Ascending aorta (tissue), 2 donors: ENCODE results near the gene FUT7. TPM values are rescaled to one million over a fixed set of nuclear protein-coding genes. Genes with fewer than 3 reads are reported as not detected.

Source experiments
- DNase-seq, 2 donors: peaks; one replicate each; pipeline ENCODE4 v3.0.0-alpha.2; 2019; ENCODE audit warnings: low spot score in 2 of 2
- H3K27ac ChIP-seq, 2 donors: fragments of 200-600 bp; sonication (generic); one replicate each; pipeline ENCODE4 v1.5.1; 2016 to 2017; ENCODE audit warnings: mild to moderate bottlenecking in 1 of 2
- H3K27me3 ChIP-seq: fragments of 200-600 bp; sonication (generic); one replicate; pipeline ENCODE4 v1.5.1; 2017
- H3K36me3 ChIP-seq, 2 donors: fragments of 200-600 bp; sonication (generic); one replicate each; pipeline ENCODE4 v1.5.1; 2016
- H3K4me1 ChIP-seq, 2 donors: fragments of 200-600 bp; sonication (generic); one replicate each; pipeline ENCODE4 v1.5.1; 2016 to 2017; ENCODE audit warnings: mild to moderate bottlenecking in 1 of 2
- H3K4me3 ChIP-seq, 2 donors: fragments of 200-600 bp; sonication (generic); one replicate each; pipeline ENCODE4 v1.5.1; 2016 to 2017; ENCODE audit warnings: mild to moderate bottlenecking in 1 of 2
- H3K9me3 ChIP-seq, 2 donors: fragments of 200-600 bp; sonication (generic); one replicate each; pipeline ENCODE4 v1.5.1; 2016
- CTCF ChIP-seq, 3 experiments: fragments of 200-600 bp in 2 of 3; fragments of 450-650 bp in 1 of 3; sonication (generic) in 2 of 3; IDR thresholded peaks; one replicate each; pipeline ENCODE4 v1.5.1; 2016 to 2019; ENCODE audit warnings: antibody characterized with exemption in 3 of 3, mild to moderate bottlenecking in 1 of 3, moderate library complexity in 1 of 3
- intact Hi-C: fragments of 100-400 bp; cut with DNase I; formaldehyde crosslinking; loops from one replicate; pipeline ENCODE4 v1.15.1; 2023
- total RNA-seq: library from RNA; depleted of rRNA; stranded (reverse); fragments of >200 nt; gene quantifications from one replicate; pipeline ENCODE4 v1.1.0, GENCODE V29; 2016

FUT7 gene
- total RNA-seq, 1 donor from 2014 or later = not detected

- intact Hi-C loops = no loop called here
- H3K36me3 ChIP-seq = peaks cover 43 to 62% of the 10 kb centered on the region in 2 donors
Measured at GRCh38 chr9:137017791-137018497, 13.9 kb downstream of the FUT7 start.

GRCh38 chr9:137017071-137017470 lies 14.8 kb downstream of the FUT7 start:
- no peaks in the 10 kb centered on the region for H3K4me1 ChIP-seq
- intact Hi-C loops = no loop called here
- no peaks in the 10 kb centered on the region for H3K9me3 ChIP-seq
- no peak overlapping the region for H3K27ac ChIP-seq
- DNase-seq = no peak
- TF ChIP-seq CTCF (IDR thresholded peaks at IDR 0.05) = no peak
- no peaks in the 10 kb centered on the region for H3K27me3 ChIP-seq
- no peak overlapping the region for H3K4me3 ChIP-seq
- H3K36me3 ChIP-seq = peaks cover 43 to 71% of the 10 kb centered on the region in 2 donors

More at GRCh38 chr9:137017791-137018497, 13.9 kb downstream of the FUT7 start:
- no peak for TF ChIP-seq CTCF (IDR thresholded peaks at IDR 0.05)
- no peak for DNase-seq
- Histone ChIP-seq H3K27ac (no peak overlapping the region), H3K4me3 (no peak overlapping the region), H3K9me3 (no peaks in the 10 kb centered on the region), H3K4me1 (no peaks in the 10 kb centered on the region), H3K27me3 (no peaks in the 10 kb centered on the region)

GRCh38 chr9:137016436-137016835 lies 15.5 kb downstream of the FUT7 start:
- intact Hi-C loops = no loop called here
- no peaks in the 10 kb centered on the region for H3K27me3 ChIP-seq
- H3K4me3 ChIP-seq = no peak overlapping the region
- peaks cover 47 to 77% of the 10 kb centered on the region in 2 donors for H3K36me3 ChIP-seq
- H3K27ac ChIP-seq = no peak overlapping the region
- no peaks in the 10 kb centered on the region for H3K9me3 ChIP-seq
- TF ChIP-seq CTCF (IDR thresholded peaks at IDR 0.05) = no peak
- H3K4me1 ChIP-seq = no peaks in the 10 kb centered on the region
- no peak for DNase-seq

- no peaks in the 10 kb centered on the region for H3K4me1 ChIP-seq
- no peak overlapping the region for H3K4me3 ChIP-seq
- no peak for TF ChIP-seq CTCF (IDR thresholded peaks at IDR 0.05)
- no peak overlapping the region for H3K27ac ChIP-seq
- H3K9me3 ChIP-seq = no peaks in the 10 kb centered on the region
- DNase-seq = no peak
- H3K36me3 ChIP-seq = peaks cover 49 to 80% of the 10 kb centered on the region in 2 donors
- intact Hi-C loops = no loop called here
- H3K27me3 ChIP-seq = no peaks in the 10 kb centered on the region
Measured at GRCh38 chr9:137015976-137016375, 15.9 kb downstream of the FUT7 start.

- no peak for TF ChIP-seq CTCF (IDR thresholded peaks at IDR 0.05)
- intact Hi-C loops = no loop called here
- H3K27ac ChIP-seq = no peak overlapping the region
Measured at GRCh38 chr9:137015540-137015930, 16.4 kb downstream of the FUT7 start.

More at GRCh38 chr9:137015540-137015930, 16.4 kb downstream of the FUT7 start:
- Histone ChIP-seq H3K27me3 (no peaks in the 10 kb centered on the region), H3K4me1 (no peaks in the 10 kb centered on the region), H3K4me3 (no peak overlapping the region), H3K9me3 (no peaks in the 10 kb centered on the region), H3K36me3 (peaks cover 50 to 76% of the 10 kb centered on the region in 2 donors)
- DNase-seq = no peak
